Calu3 (cell line): ENCODE measurements around the gene TGFB1. TPM values are rescaled to one million over a fixed set of nuclear protein-coding genes. Genes with fewer than 3 reads are reported as not detected.
"Not testable (repeated sequence)": the region's sequence is repeated elsewhere in the genome, so short reads cannot be mapped to it uniquely, and the experiment has no call there.

Experiments
- BruUV-seq: library from RNA; stranded (reverse); fragments of 400-500 nt; replicated peaks from 2 replicates; lab custom pipeline; 2021; lab: Mats Ljungman, UMichigan
- CTCF ChIA-PET: fragments of 300-600 bp; sonication (Branson Sonifier 250); formaldehyde crosslinking; loops from one replicate; lab custom pipeline; 2022; ENCODE audit warnings: antibody characterized with exemption; lab: Charles Lee
- DNase-seq: peaks from one replicate; pipeline ENCODE4 v3.0.0; 2022
- H3K27ac Mint-ChIP-seq: one replicate; pipeline ENCODE4 v1.8.0; 2022; ENCODE audit warnings: mixed read lengths; ENCODE audit not compliant: unreplicated experiment
- H3K27me3 Mint-ChIP-seq: one replicate; pipeline ENCODE4 v1.8.0; 2022; ENCODE audit warnings: mixed read lengths; ENCODE audit not compliant: unreplicated experiment
- H3K36me3 Mint-ChIP-seq: one replicate; pipeline ENCODE4 v1.8.0; 2022; ENCODE audit warnings: mild to moderate bottlenecking, moderate library complexity, mixed read lengths; ENCODE audit not compliant: insufficient read depth, unreplicated experiment
- H3K4me1 Mint-ChIP-seq: one replicate; pipeline ENCODE4 v1.8.0; 2022; ENCODE audit warnings: mild to moderate bottlenecking, low read depth, mixed read lengths; ENCODE audit not compliant: unreplicated experiment
- H3K4me3 Mint-ChIP-seq: one replicate; pipeline ENCODE4 v1.8.0; 2022; ENCODE audit warnings: mild to moderate bottlenecking, low read depth, moderate library complexity, mixed read lengths; ENCODE audit not compliant: unreplicated experiment
- H3K9me3 Mint-ChIP-seq: one replicate; pipeline ENCODE4 v1.8.0; 2022; ENCODE audit warnings: low read depth, mixed read lengths; ENCODE audit not compliant: unreplicated experiment
- intact Hi-C: fragments of 100-400 bp; cut with micrococcal nuclease; formaldehyde crosslinking; loops from one replicate; pipeline ENCODE4 v1.10.0; 2022; ENCODE audit not compliant: unreplicated experiment
- total RNA-seq: library from RNA; stranded (reverse); gene quantifications from 2 replicates; pipeline ENCODE4 v1.2.3, GENCODE V29; 2022
- TF ChIP-seq, protein P1 (sequence below): fragments of 200-600 bp; IDR thresholded peaks from one replicate; pipeline ENCODE4 v1.8.0; 2022; ENCODE audit warnings: antibody characterized with exemption; ENCODE audit not compliant: unreplicated experiment

Gene TGFB1
- total RNA-seq, 1 experiment from 2014 or later: 39.2 TPM

DNA sequence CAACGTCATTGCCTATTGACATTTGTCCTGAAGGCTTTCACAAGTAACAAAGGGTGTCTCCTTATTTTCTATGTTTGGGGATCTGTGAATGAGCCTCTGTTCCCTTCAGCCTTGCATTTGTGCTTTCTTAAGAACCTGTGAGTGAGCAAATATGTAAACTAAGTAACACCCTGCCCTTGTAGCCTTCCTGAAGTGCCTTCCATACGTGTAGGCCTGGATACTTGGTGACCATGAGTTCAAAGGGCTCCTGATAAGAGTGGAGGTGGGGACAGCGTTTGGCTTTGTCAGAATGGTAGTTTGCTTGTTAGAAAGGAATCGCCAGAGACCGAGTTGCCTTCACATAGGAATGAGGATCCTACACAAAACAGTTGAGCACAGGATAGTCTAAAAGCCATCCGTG, 58.2 kb downstream of the TGFB1 start:
- H3K4me3 Mint-ChIP-seq: no peak overlapping the region
- CTCF ChIA-PET: no interaction called here
- no peak overlapping the region for H3K27ac Mint-ChIP-seq
- TF ChIP-seq, protein P1, sequence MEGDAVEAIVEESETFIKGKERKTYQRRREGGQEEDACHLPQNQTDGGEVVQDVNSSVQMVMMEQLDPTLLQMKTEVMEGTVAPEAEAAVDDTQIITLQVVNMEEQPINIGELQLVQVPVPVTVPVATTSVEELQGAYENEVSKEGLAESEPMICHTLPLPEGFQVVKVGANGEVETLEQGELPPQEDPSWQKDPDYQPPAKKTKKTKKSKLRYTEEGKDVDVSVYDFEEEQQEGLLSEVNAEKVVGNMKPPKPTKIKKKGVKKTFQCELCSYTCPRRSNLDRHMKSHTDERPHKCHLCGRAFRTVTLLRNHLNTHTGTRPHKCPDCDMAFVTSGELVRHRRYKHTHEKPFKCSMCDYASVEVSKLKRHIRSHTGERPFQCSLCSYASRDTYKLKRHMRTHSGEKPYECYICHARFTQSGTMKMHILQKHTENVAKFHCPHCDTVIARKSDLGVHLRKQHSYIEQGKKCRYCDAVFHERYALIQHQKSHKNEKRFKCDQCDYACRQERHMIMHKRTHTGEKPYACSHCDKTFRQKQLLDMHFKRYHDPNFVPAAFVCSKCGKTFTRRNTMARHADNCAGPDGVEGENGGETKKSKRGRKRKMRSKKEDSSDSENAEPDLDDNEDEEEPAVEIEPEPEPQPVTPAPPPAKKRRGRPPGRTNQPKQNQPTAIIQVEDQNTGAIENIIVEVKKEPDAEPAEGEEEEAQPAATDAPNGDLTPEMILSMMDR: no peak
- peaks cover 12% of the 10 kb centered on the region for H3K4me1 Mint-ChIP-seq
- H3K27me3 Mint-ChIP-seq: no peaks in the 10 kb centered on the region
- DNase-seq: no peak
- peaks cover 90% of the 10 kb centered on the region for H3K36me3 Mint-ChIP-seq
- intact Hi-C loops: no loop called here
- no peaks in the 10 kb centered on the region for H3K9me3 Mint-ChIP-seq
- no TSS peak for BruUV-seq

DNA sequence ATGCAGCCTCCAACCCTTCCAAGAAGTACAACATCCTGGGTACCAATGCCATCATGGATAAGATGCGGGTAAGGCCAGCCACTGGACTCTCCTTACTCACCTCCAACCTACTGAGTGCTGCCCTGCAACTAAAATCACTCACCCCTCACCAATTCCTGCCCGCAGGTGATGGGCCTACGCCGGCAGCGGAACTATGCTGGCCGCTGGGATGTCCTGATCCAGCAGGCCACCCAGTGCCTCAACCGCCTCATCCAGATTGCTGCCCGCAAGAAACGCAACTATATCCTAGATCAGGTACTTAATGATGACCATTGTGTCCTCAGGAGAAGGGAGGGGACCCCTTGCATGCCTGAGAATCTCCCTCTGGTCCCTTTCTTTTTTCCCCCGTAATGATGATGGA, 59.3 kb downstream of the TGFB1 start:
- no TSS peak for BruUV-seq
- TF ChIP-seq, protein P1: no peak
- Mint-ChIP-seq H3K36me3 (peaks cover 90% of the 10 kb centered on the region), H3K27ac (no peak overlapping the region), H3K4me1 (peaks cover 12% of the 10 kb centered on the region), H3K27me3 (no peaks in the 10 kb centered on the region), H3K4me3 (no peak overlapping the region), H3K9me3 (no peaks in the 10 kb centered on the region)
- DNase-seq: no peak
- CTCF ChIA-PET: no interaction called here
- intact Hi-C loops: no loop called here

DNA sequence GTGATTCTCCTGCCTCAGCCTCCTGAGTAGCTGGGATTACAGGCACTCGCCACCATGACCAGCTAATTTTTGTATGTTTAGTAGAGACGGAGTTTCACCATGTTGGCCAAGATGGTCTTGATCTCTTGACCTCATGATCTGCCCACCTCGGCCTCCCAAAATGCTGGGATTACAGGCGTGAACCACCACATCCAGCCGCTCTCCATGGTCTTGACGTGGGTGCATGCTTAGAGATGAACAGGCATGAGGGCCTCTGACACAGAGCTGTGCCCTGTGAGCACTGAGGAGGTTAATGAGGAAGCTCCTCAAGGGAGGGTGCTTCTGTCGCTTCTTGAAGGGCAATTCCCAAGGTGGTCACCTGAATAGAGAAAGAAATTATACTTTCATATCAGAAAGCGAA, 63.9 kb downstream of the TGFB1 start:
- intact Hi-C loops, BruUV-seq, H3K27me3 Mint-ChIP-seq, CTCF ChIA-PET, H3K9me3 Mint-ChIP-seq, H3K4me1 Mint-ChIP-seq, H3K27ac Mint-ChIP-seq, H3K4me3 Mint-ChIP-seq, DNase-seq: not testable (repeated sequence)
- peaks cover 93% of the 10 kb centered on the region for H3K36me3 Mint-ChIP-seq

DNA sequence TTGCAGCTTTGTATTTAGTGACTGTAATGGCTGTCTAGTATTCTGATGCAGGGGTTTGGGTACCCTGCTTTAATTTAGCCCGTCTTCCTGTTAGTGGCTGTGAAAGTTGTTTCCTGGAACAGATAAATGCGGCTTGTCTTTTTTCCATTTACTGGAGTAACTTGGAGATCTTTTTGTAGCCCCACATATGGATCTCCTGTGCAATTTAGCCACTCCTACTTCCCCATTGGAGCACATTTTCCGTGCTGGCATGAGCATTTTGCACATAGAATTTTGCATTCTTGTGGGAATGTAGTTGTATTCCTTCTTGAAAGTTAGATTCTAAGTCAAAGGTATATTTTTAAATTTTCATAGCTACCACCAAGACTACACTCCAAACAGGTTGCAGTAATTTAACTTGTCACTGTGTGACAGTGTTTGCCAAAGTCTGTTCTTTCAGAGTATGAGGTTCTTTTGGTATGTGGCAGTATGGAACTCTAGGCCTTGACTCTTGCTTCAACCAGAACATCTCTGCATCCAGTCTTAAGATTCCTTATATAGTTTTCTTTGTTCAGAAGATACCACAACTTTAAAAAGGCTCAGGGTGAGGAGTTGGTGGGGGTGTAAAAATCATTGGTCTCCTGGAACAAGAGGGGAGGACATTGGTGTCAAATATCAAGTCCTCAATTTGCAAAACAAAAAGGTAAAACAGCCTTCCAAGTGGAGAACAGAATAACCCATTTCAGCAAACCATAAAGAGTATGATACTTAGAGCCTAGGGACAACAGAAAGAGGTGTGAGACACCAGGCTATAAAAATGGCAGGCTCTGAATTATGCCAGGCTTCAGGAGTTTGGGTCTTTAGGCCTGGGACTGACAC, 64.8 kb downstream of the TGFB1 start:
- DNase-seq: no peak
- Mint-ChIP-seq H3K9me3 (no peaks in the 10 kb centered on the region), H3K36me3 (peaks cover 93% of the 10 kb centered on the region), H3K27ac (no peak overlapping the region), H3K4me3 (no peak overlapping the region), H3K4me1 (no peaks in the 10 kb centered on the region), H3K27me3 (no peaks in the 10 kb centered on the region)
- no TSS peak for BruUV-seq
- intact Hi-C loops: no loop called here
- CTCF ChIA-PET: interaction anchor here (0.6 kb wide), 2 partner anchors 19 to 24 kb away, joined by 7 read pairs; no protein-coding TSS in a partner anchor
- TF ChIP-seq, protein P1: no peak

Other genes starting within 250 kb of the TGFB1 start
- not detected in 2 replicates for gene CYP2F1, start 239.5 kb downstream of the TGFB1 start, total RNA-seq
- gene CYP2S1, start 160.7 kb downstream of the TGFB1 start, total RNA-seq: 4.9 and 8.9 TPM in 2 replicates
- gene AXL, start 134.7 kb downstream of the TGFB1 start, total RNA-seq: 107 and 118 TPM in 2 replicates
- gene HNRNPUL1, start 89.5 kb downstream of the TGFB1 start, total RNA-seq: 320 and 370 TPM in 2 replicates
- 45.8 and 48.0 TPM in 2 replicates for gene CCDC97, start 43.8 kb downstream of the TGFB1 start, total RNA-seq
- gene B9D2, start 10.2 kb upstream of the TGFB1 start, total RNA-seq: 6.4 and 8.5 TPM in 2 replicates
- gene TMEM91, start 22.6 kb upstream of the TGFB1 start, total RNA-seq: 3.9 and 5.0 TPM in 2 replicates
- gene EXOSC5, start 43.4 kb upstream of the TGFB1 start, total RNA-seq: 44.7 and 49.5 TPM in 2 replicates
- 19.8 and 25.2 TPM in 2 replicates for gene BCKDHA, start 43.9 kb upstream of the TGFB1 start, total RNA-seq
- 0.19 TPM in 1 of 2 replicates, not detected in the other for gene B3GNT8, start 73.5 kb upstream of the TGFB1 start, total RNA-seq
- 50.5 and 50.8 TPM in 2 replicates for gene DMAC2, start 86.0 kb upstream of the TGFB1 start, total RNA-seq
- not detected in 2 replicates for gene ERICH4, start 89.2 kb upstream of the TGFB1 start, total RNA-seq
- not detected in 2 replicates for gene CEACAM21, start 222.2 kb upstream of the TGFB1 start, total RNA-seq